TTC549 (cell line): ENCODE results near the gene PPRC1.
A peak's percentile ranks its signal among the peaks of the same experiment; 100 is the strongest.

Experiments
- FAIRE-seq: peaks from 2 replicates; lab custom pipeline; 2012; peaks lifted over from hg19 to GRCh38; lab: Jason Lieb, UNC

The PPRC1 gene

GRCh38 chr10:102117391-102118159, 15.3 kb upstream of the PPRC1 start:
- FAIRE-seq: no peak

GRCh38 chr10:102118867-102119266, 14.0 kb upstream of the PPRC1 start:
- no peak for FAIRE-seq

GRCh38 chr10:102119417-102120141, 13.3 kb upstream of the PPRC1 start:
- FAIRE-seq: no peak

- no peak for FAIRE-seq
These were observed 12.5 kb upstream of the PPRC1 start, which contains the start of gene LDB1 for GRCh38 chr10:102120142-102120990. TSS of gene LDB1 (minus strand) at chr10:102120368. CDS start at chr10:102120110, 258 bp downstream.

- peak; percentile 91 for FAIRE-seq
These were observed 11.7 kb upstream of the PPRC1 start for GRCh38 chr10:102120991-102121738.

- no peak for FAIRE-seq
These were observed 11.0 kb upstream of the PPRC1 start for GRCh38 chr10:102121739-102122372.

- FAIRE-seq: no peak
These were observed 10.4 kb upstream of the PPRC1 start for GRCh38 chr10:102122450-102122849.

GRCh38 chr10:102123223-102123622, 9.6 kb upstream of the PPRC1 start:
- FAIRE-seq: no peak

GRCh38 chr10:102131286-102132170, 1.3 kb upstream of the PPRC1 start:
- FAIRE-seq: no peak

GRCh38 chr10:102132193-102132562, 662 bp upstream of the PPRC1 start:
- FAIRE-seq: no peak

GRCh38 chr10:102133373-102134195, 744 bp downstream of the PPRC1 start:
- FAIRE-seq: no peak

GRCh38 chr10:102134416-102134815, 1.6 kb downstream of the PPRC1 start:
- no peak for FAIRE-seq

- no peak for FAIRE-seq
These were observed 3.2 kb downstream of the PPRC1 start for GRCh38 chr10:102135956-102136526.

GRCh38 chr10:102139281-102140110, 6.7 kb downstream of the PPRC1 start:
- no peak for FAIRE-seq

GRCh38 chr10:102140218-102140617, 7.4 kb downstream of the PPRC1 start:
- FAIRE-seq: no peak

GRCh38 chr10:102140913-102141540, 8.2 kb downstream of the PPRC1 start:
- FAIRE-seq: no peak

- FAIRE-seq: no peak
These were observed 8.8 kb downstream of the PPRC1 start for GRCh38 chr10:102141583-102142107.
